ENCODE measurements around the gene CHST8.

Gene CHST8

DNA sequence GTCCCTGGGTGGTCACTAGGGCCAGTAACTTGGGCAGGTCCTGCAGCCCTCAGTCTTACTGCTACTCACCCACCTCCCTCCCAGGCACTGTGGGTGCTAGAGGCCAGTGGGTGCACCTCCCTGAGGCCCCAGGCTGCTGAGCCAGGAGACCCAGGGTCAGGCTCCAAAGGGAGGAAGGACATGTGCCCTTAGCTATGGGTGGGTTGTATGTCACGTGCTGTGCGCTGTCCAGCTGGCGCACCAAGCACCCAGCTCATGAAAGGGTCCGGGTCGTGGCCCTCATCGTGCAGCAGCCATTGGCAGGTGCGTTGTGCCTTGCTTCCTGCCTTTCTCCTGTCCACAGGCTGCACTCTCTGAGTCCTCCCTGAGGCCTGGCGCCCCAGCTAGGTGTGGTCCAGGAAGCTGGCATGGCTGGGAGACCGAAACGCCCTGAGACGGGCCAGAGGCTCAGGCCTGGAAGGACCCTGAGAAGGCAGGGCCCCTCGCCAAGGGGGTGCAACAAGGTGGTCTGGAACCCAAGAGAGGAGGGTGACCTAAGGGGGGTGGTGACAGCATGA is 127.9 kb downstream of the CHST8 start:
- TF ChIP-seq CTCF (IDR thresholded peaks at IDR 0.05), result no peak

DNA sequence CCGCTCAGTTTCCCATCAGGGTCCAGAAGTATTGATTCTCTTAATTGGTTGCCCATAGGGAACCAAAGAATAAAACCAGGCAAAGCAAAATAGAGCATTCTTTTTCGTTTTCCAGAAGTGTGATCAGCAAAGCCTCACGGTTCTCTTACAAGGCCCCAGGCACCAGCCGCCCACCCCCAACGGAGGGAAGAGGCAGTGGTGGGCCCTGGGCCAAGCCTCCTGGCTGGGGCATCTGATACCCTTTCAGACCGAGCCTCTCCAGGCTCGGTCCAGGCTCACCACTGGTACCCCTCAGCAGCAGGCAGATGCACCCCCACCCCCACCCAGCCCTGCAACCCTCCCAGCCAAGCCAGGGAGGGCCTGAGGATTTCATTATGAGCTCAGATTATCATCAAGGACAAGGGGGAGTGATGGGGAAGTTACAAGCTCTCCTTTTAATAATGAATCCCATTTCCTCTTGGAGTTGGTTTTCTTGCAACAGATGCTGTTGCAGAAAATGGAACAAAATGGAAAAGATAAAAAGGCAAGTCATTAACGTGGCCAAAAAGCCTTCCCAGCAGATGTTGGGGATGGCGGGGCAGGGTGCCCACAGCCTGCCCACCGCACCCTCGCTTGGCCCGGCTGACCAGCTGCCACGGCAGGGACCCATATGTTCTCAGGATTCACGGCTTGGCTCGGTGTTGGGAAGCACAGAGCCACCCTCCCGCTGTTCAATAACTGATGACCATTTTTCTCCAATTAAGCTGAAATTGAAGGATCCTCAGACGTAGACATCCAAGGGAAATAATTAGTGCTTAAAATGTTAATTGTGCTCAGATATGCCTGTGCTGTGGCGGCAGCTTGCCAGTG is 129.1 kb downstream of the CHST8 start:
- TF ChIP-seq CTCF (IDR thresholded peaks at IDR 0.05), result no peak

DNA sequence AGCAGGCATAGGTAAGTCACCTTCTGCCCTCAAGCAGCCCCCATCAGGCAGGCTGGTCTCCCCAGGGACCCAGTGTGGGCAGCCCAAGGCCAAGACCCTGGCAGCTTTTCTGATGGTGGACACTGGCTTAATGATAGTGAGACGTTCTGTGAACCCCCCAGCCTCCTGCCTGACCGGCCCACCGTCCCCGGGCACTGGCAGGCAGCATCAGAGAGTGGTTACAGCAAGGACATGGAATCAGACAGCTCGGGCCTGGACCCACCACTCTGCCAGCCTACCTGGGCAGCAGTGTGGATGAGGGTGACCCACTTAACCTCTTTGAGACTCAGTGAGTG is 129.7 kb downstream of the CHST8 start:
- no peak for TF ChIP-seq CTCF (IDR thresholded peaks at IDR 0.05)

DNA sequence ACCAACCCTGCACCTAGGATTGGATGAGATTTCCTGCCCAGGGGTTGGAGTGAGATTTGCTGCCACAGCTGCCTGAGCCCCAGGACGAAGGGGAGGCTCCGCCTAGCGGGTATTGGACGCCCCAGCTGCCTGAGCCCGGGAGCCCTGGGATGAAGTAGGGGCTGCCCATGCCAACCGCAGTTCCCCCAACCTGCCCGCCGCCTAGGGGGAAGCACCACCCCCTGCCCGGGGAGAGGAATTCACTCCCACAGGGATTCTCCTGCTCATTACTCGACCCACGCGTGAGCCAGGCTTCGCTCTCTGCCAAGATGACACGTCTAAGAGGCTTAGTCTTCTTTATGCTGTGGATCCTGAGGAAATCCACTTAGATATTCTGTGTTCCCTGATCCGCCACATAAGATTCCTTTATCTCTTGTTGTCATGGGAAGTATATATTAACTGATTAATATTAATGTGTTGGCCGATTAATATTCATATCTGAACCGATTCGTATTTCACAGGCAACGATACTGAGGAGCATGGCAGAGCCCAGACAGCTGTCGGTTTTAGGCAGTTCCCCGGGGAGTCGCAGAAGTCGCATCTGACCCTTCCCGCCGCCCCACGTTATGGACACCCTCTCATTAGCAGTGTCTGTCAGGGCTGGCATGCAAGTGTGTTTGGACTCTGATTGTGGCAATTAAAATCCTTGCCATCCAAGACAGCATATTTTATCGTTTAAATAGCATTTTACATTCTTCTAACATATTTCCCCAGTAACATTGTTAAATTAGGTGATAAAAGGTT is 130.5 kb downstream of the CHST8 start:
- no peak for TF ChIP-seq CTCF (IDR thresholded peaks at IDR 0.05)

DNA sequence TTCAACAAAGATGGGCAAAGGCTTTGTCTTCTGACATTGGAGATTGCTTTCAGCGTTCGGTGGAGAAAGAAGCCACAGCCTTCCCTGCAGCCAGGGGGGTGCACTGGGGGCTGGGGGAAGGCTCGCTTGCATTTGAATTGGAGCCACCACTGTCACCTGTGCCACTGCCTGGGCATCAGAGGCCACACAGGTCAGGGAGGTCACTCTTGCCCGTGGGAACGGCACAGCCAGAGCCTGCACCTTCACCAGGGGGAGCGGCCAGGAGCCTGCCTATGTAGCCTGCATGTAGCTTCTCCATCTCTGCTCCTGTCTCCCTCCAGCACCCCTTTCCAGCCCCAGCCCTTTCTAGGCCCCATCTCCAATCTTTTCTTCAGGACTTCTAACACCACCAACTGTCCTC is 131.2 kb downstream of the CHST8 start:
- no peak for TF ChIP-seq CTCF (IDR thresholded peaks at IDR 0.05)

DNA sequence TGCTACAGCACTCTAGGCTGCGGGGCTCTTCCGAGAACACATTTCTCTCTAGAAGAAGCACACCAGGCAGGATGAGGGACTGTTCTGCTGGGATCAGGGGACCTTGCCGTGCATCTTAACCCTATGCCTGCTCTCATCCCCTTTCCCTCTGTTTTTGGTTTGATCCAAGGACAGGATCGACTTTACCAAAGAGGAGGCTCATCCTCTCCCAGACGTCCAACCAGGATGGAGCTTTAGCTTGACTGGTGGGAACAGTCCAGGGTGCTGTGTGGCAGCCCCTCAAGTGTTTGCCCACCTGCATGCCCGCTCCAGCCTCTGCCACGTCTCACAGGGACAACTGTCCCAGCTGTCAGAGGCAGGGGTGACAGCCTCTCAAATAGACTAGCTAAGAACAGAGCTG is 132.6 kb downstream of the CHST8 start:
- TF ChIP-seq CTCF (IDR thresholded peaks at IDR 0.05), result no peak

DNA sequence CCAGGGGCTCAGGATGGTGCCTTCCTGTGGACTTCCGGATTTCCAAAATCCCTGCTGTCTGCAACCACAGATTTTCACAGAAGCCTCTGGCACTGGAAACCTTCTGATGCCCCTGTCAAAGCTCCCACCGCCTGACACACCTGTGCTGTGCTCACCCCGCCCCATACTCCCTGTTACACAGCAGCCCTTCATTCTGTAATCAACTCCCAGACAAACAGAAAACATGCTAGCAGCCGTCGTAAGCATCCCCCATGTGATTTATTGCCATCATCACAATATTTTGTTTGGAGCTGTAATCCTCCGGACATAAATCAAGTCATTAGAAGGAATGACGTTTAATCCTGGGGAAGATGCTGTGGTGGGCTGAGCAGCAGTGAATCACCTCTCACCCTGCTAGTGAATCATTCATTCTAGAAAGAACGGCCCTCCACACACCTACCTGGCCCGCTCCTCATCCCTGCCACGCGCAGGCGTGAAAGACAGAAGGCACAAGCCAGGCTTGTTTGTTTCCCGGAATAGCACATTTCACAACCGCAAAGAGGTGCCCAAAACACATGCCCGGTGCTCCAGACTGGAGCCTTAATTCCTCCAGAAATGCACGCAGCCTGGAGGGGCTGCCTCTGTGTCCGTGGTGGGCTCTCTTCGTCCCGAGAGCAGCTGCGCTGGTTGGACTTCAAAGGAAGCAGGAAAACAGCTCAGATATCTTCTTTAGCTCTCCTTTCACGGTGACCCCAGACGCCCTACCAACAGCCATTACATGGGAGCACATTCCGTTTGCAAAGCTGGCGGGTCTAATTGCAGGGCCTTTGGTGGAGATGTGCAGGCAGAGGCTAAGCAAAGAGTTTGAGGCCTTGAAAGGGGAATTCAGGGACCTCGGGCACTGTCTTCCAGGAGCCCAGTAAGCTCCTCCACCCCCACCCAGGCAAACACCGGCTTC is 133.6 kb downstream of the CHST8 start:
- TF ChIP-seq CTCF (IDR thresholded peaks at IDR 0.05), result no peak

All from LNCAP (cell line).